Keratinocyte (primary cell): Measurements from ENCODE around the gene TTLL4.

ENCODE experiments used
- EZH2 ChIP-seq: IDR thresholded peaks from one replicate; pipeline ENCODE4 v1.6.1; 2012; ENCODE audit warnings: inconsistent platforms, mild to moderate bottlenecking, low read length, moderate library complexity
- TF ChIP-seq, protein P1 (sequence below), 3 experiments: IDR thresholded peaks in 1 of 3; conservative IDR thresholded peaks in 1 of 3; optimal IDR thresholded peaks in 1 of 3; 2 replicates in 2 of 3; 3 replicates in 1 of 3; pipeline versions ENCODE3 to v1.5.1; 2011; ENCODE audit warnings: low read length in 3 of 3, mild to moderate bottlenecking in 3 of 3, moderate library complexity in 2 of 3, control low read depth in 1 of 3, inconsistent platforms in 1 of 3; ENCODE audit not compliant: insufficient read depth in 2 of 3; ENCODE audit errors: extremely low read depth in 1 of 3

DNA sequence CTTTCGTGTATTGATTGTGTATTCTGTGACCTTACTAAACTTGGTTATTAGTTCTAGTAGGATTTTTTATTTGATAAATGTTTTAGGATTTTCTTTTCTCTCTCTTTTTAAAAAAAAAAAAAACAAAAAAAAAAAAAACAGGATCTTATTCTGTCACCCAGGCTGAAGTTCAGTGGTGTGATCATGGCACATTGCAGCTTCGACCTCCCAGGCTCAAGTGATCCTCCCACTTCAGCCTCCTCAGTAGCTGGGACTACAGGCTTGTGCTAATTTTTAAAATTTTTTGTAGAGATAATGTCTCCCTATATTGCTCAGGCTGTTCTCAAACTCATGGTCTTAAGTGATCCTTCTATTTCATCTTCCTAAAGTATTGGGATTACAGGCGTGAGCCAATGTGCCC, 19.0 kb downstream of the TTLL4 start:
- TF ChIP-seq, protein P1, sequence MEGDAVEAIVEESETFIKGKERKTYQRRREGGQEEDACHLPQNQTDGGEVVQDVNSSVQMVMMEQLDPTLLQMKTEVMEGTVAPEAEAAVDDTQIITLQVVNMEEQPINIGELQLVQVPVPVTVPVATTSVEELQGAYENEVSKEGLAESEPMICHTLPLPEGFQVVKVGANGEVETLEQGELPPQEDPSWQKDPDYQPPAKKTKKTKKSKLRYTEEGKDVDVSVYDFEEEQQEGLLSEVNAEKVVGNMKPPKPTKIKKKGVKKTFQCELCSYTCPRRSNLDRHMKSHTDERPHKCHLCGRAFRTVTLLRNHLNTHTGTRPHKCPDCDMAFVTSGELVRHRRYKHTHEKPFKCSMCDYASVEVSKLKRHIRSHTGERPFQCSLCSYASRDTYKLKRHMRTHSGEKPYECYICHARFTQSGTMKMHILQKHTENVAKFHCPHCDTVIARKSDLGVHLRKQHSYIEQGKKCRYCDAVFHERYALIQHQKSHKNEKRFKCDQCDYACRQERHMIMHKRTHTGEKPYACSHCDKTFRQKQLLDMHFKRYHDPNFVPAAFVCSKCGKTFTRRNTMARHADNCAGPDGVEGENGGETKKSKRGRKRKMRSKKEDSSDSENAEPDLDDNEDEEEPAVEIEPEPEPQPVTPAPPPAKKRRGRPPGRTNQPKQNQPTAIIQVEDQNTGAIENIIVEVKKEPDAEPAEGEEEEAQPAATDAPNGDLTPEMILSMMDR (optimal IDR thresholded peaks at IDR 0.05 in 1 of 3, IDR thresholded peaks at IDR 0.05 in 1 of 3, conservative IDR thresholded peaks at IDR 0.05 in 1 of 3; ENCODE audit: extremely low read depth in 1 of 3, insufficient read depth in 2 of 3, low read length in 3 of 3): no peak
- TF ChIP-seq EZH2: no peak
